Activated naive CD4-positive, alpha-beta T cell treated with anti-CD3 and anti-CD28 coated beads, Interleukin-2, amount 50 U/mL, for 72 hours (primary cell): ENCODE measurements around the gene ECD. TPM values are rescaled to one million over a fixed set of nuclear protein-coding genes. Genes with fewer than 3 reads are reported as not detected.
A peak's percentile ranks its signal among the peaks of the same experiment; 100 is the strongest.
"Not testable (repeated sequence)": the region's sequence is repeated elsewhere in the genome, so short reads cannot be mapped to it uniquely, and the experiment has no call there.

Experiments
- ATAC-seq, 2 donors: fragments of 150-1000 bp; cut with Tn5 transposase; 2 replicates each; pipeline ENCODE4 v1.10.0; 2021; ENCODE audit warnings: mild to moderate bottlenecking in 2 of 2, moderate library complexity in 2 of 2
- DNase-seq, 2 donors: peaks; one replicate each; pipeline ENCODE4 v3.0.0; 2021 to 2022; ENCODE audit warnings: low spot score in 2 of 2
- H3K27ac Mint-ChIP-seq, 2 donors: one replicate each; pipeline ENCODE4 v1.8.0; 2022; ENCODE audit warnings: mild to moderate bottlenecking in 2 of 2, mixed read lengths in 2 of 2
- H3K36me3 Mint-ChIP-seq, 2 donors: one replicate each; pipeline ENCODE4 v1.8.0; 2022; ENCODE audit warnings: mixed read lengths in 2 of 2
- H3K9me3 Mint-ChIP-seq, 2 donors: one replicate each; pipeline ENCODE4 v1.8.0; 2022; ENCODE audit warnings: mixed read lengths in 2 of 2
- total RNA-seq, 2 donors: library from RNA; stranded (reverse); gene quantifications; one replicate each; pipeline ENCODE4 v1.2.3, GENCODE V29; 2022

Gene ECD
- total RNA-seq, 2 donors from 2014 or later: 31.7 to 39.6 TPM

- DNase-seq: no peak
- ATAC-seq: no peak
- no peaks in the 10 kb centered on the region for H3K36me3 Mint-ChIP-seq
These were observed 47.9 kb downstream of the ECD start for GRCh38 chr10:73119952-73120351.

DNA sequence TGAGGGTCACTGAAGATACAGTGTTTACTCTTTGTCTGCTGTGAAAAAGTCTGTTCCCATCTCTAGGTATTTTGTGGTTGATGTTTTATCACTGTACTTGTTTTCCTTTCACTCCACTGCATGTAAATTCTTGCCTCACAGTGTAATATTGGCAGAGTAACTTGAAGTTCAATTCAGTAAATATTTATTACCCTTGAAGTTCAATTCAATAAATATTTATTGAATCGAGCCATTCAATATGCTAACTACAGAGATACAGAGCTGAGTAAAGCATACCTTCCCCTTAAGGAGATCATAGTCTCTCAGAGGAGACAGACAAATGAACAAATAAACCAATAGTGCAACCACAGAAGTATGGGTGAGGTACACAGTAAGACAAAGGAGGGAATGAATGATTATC lies 48.4 kb downstream of the ECD start:
- H3K36me3 Mint-ChIP-seq: no peaks in the 10 kb centered on the region
- H3K27ac Mint-ChIP-seq: no peak overlapping the region

More at GRCh38 chr10:73119952-73120351, 47.9 kb downstream of the ECD start:
- no peak overlapping the region for H3K27ac Mint-ChIP-seq
- H3K9me3 Mint-ChIP-seq: no peaks in the 10 kb centered on the region

GRCh38 chr10:73117976-73118743 lies 49.6 kb downstream of the ECD start:
- H3K9me3 Mint-ChIP-seq: no peaks in the 10 kb centered on the region
- no peaks in the 10 kb centered on the region for H3K36me3 Mint-ChIP-seq
- no peak for DNase-seq
- H3K27ac Mint-ChIP-seq: no peak overlapping the region
- ATAC-seq: no peak

More for the DNA sequence above, 48.4 kb downstream of the ECD start:
- ATAC-seq (no peak), DNase-seq (no peak)
- no peaks in the 10 kb centered on the region for H3K9me3 Mint-ChIP-seq

DNA sequence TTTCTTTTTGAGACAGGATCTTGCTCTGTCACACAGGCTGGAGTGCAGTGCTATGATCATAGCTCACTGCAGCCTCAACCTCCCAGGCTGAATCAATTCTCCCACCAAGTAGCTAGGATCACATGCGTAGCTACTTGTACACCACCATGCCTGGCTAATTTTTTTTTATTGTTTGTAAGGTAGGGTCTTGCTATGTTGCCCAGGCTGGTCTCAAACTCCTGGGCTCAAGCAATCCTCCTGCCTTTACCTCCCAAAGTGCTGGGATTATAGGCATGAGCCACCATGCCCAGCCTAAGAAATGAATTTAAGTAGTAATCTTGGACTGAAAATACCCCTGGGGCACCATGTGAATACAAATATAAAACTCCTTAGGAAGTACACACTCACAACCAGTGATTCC lies 51.8 kb downstream of the ECD start:
- H3K27ac Mint-ChIP-seq: no peak overlapping the region
- no peaks in the 10 kb centered on the region for H3K36me3 Mint-ChIP-seq
- ATAC-seq: no peak
- no peak for DNase-seq
- H3K9me3 Mint-ChIP-seq: no peaks in the 10 kb centered on the region

DNA sequence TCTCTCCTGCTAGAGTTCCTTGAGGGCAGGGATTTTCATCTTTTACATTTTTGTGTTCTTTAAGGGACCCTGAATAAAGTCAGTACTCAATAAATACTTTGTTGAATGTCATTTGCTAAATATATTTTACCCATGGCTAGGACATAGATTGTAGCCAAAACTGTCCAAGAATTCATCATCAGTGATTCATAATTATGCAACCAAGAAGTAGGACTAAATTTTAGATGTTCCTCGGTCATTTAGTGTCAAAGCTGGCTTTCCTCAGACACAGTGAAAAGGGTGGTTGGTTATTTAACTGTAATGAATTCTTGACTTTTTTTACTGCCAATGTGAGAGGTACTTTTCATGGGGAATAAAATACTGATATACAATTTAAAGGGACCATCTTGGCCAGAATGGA lies 54.3 kb downstream of the ECD start:
- DNase-seq: no peak
- no peak for ATAC-seq
- peaks cover 3 to 8% of the 10 kb centered on the region in 2 donors for H3K9me3 Mint-ChIP-seq
- peaks cover 18% of the 10 kb centered on the region in 2 donors for H3K36me3 Mint-ChIP-seq
- no peak overlapping the region for H3K27ac Mint-ChIP-seq

DNA sequence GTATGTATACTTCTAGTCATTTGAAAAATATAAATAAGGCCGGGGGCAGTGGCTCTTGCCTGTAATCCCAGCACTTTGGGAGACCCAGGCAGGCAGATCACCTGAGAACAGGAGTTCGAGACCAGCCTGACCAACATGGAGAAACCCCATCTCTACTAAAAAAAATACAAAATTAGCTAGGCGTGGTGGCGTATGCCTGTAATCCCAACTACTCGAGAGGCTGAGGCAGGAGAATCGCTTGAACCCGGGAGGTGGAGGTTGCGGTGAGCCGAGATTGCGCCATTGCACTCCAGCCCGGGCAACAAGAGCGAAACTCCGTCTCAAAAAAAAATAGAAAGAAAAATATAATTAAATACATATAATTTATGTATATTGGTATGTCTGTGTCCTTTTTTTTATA lies 55.8 kb downstream of the ECD start:
- not testable (repeated sequence) for H3K27ac Mint-ChIP-seq, DNase-seq, H3K9me3 Mint-ChIP-seq, ATAC-seq
- peaks cover 19 to 22% of the 10 kb centered on the region in 2 donors for H3K36me3 Mint-ChIP-seq

- DNase-seq: peak in 1 of 2 donors; percentile 17
- ATAC-seq: peak; percentile 66 to 86
- H3K27ac Mint-ChIP-seq: peak within 1 kb of the TSS; percentile 85 to 94
- H3K36me3 Mint-ChIP-seq: peaks cover 22 to 24% of the 10 kb centered on the region in 2 donors
- H3K9me3 Mint-ChIP-seq: peaks cover 3 to 8% of the 10 kb centered on the region in 2 donors
These were observed 57.4 kb downstream of the ECD start, which contains the start of gene NUDT13 for GRCh38 chr10:73110345-73110849. TSS of gene NUDT13 (plus strand) at chr10:73110455. CDS start at chr10:73114366, 3,911 bp downstream.

- DNase-seq, H3K27ac Mint-ChIP-seq, H3K9me3 Mint-ChIP-seq: not testable (repeated sequence)
- peak in 1 of 2 donors; percentile 7 for ATAC-seq
- peaks cover 22 to 24% of the 10 kb centered on the region in 2 donors for H3K36me3 Mint-ChIP-seq
These were observed 58.6 kb downstream of the ECD start for GRCh38 chr10:73109248-73109652.

- DNase-seq (no peak), ATAC-seq (no peak)
- no peak overlapping the region for H3K27ac Mint-ChIP-seq
- H3K36me3 Mint-ChIP-seq: peaks cover 22 to 24% of the 10 kb centered on the region in 2 donors
- peaks cover 3 to 8% of the 10 kb centered on the region in 2 donors for H3K9me3 Mint-ChIP-seq
These were observed 61.5 kb downstream of the ECD start for GRCh38 chr10:73106301-73106700.

- DNase-seq: no peak
- no peak for ATAC-seq
- Mint-ChIP-seq H3K27ac (no peak overlapping the region), H3K9me3 (no peaks in the 10 kb centered on the region), H3K36me3 (peaks cover 0 to 9% of the 10 kb centered on the region in 2 donors)
These were observed 68.7 kb downstream of the ECD start for GRCh38 chr10:73099141-73099540.

DNA sequence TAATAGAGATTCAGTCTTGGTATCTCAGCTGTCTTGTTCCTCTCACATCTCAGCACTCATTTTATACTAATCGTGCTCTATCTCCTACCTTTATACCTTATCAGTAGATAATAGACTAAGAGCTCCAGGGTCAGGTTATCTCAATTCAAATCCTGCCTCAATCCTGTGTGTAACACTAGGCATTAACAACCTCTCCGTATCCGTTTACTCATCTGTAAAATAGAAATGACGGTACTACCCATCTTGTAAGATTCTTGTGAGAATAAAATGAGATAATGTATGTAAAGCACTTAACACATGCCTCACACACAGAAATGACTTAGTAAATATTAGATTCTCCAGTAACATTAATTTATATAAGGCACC lies 70.5 kb downstream of the ECD start:
- no peak for ATAC-seq
- Mint-ChIP-seq H3K9me3 (no peaks in the 10 kb centered on the region), H3K27ac (peak overlapping the region; percentile 96 to 99), H3K36me3 (peaks cover 0 to 9% of the 10 kb centered on the region in 2 donors)
- no peak for DNase-seq

GRCh38 chr10:73096449-73097304 lies 71.1 kb downstream of the ECD start, which contains the start of gene P4HA1:
TSS of gene P4HA1 (minus strand) at chr10:73096866. CDS start at chr10:73074883, 21,983 bp downstream.
- Mint-ChIP-seq H3K9me3 (no peaks in the 10 kb centered on the region), H3K36me3 (peaks cover 0 to 13% of the 10 kb centered on the region in 2 donors), H3K27ac (peak within 1 kb of the TSS; percentile 96 to 99)
- ATAC-seq: peak; percentile 88 to 89
- peak; percentile 95 to 96 for DNase-seq

DNA sequence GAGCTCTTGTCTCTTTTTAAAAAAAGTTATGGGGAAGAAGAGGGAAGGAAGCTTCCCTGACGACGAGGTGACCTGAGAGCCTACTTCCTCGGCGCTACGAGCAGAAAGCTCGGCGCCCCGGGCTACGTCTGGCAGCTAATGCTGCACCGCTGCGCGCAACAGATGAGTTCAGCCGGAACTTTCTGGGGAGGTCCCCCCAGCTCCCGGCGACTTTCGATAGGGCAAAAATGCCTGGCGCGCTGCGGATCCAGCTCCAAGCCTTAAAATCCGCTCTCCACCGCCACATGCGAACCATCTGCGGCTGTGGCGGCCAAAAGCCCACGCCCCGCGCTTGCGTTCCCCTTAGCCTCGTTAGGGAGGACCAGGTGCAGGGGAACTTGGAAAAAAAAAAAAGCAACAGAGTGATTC lies 71.8 kb downstream of the ECD start:
- peaks cover 0 to 15% of the 10 kb centered on the region in 2 donors for H3K36me3 Mint-ChIP-seq
- H3K9me3 Mint-ChIP-seq: no peaks in the 10 kb centered on the region
- peak; percentile 45 to 69 for ATAC-seq
- H3K27ac Mint-ChIP-seq: peak overlapping the region; percentile 96 to 99
- peak; percentile 71 to 80 for DNase-seq

DNA sequence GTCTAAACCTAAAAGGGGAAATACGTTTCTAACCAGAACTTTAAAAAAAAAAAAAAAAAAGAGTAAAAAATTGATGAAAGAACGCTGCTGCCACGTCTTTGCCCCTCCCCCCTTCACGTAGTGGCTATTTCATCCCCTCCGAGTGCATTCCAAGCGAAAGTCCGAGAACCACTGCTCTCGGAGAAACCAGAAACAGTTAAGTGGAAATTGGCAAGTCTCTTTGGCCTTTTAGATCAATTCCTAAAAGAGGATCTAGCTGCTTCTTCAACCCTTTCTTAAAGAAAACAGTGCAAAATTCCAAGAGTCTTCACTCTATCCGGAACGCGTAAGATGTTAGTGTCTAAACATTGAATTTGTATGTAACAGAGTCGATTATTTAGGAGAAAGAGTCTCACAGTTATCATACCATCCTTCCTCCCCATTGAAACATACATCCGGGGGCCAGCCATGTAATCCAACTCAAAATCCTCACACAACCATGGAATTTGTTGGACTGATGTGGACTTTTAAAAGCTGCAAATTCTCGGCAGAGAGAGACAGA lies 72.3 kb downstream of the ECD start:
- DNase-seq (peak in 1 of 2 donors; percentile 31), ATAC-seq (no peak)
- peaks cover 0 to 15% of the 10 kb centered on the region in 2 donors for H3K36me3 Mint-ChIP-seq
- no peaks in the 10 kb centered on the region for H3K9me3 Mint-ChIP-seq
- peak overlapping the region; percentile 96 to 99 for H3K27ac Mint-ChIP-seq

GRCh38 chr10:73094986-73095480 lies 72.8 kb downstream of the ECD start:
- no peak for DNase-seq
- Mint-ChIP-seq H3K9me3 (no peaks in the 10 kb centered on the region), H3K36me3 (peaks cover 0 to 15% of the 10 kb centered on the region in 2 donors), H3K27ac (peak overlapping the region; percentile 96 to 99)
- ATAC-seq: no peak
